GM19372 (cell line): ENCODE data around the gene RFNG.

Experiments used
- ATAC-seq: cut with Tn5 transposase; IDR thresholded peaks from one replicate; pipeline ENCODE4 v1.9.1; 2021; ENCODE audit warnings: mild to moderate bottlenecking, low read depth, moderate library complexity; ENCODE audit not compliant: unreplicated experiment

Gene RFNG

DNA sequence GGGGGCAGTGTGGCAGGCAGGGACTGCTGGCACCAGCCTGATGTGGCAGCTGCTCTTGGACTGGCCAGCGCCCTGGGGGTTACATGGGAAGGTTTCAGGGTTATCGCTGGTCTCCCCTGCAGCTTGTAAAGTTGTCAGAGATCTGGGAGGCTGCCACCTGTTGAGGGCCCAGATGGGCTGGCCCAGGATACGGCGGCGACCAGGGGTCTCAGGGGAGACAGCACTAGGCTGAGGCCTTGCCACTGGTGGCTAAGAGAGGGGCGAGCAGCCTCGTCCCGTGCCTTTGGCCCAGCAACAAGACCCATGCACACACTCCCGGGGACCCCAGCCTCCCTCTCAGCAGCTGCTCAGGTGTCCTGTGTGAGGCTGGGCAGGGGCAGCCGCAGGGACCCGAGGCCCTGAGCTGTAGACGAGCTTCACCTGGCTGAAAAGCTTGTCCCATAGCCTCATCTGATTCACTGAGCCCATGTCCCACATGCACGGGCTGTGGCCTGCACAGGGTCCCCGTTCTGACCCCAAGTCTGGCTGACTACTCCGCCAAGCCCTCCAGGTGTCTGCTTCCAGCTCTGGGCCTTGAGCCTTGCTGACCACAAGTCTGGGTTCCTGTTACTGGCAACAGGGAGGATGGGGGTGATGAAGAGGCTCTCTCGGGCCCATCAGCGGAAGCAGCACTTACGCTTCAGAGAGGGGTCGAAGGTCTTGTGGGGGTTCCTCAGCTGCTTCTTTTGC, 7.8 kb upstream of the RFNG start:
- ATAC-seq: no peak

GRCh38 chr17:82058855-82059249, 7.2 kb upstream of the RFNG start:
- no peak for ATAC-seq

DNA sequence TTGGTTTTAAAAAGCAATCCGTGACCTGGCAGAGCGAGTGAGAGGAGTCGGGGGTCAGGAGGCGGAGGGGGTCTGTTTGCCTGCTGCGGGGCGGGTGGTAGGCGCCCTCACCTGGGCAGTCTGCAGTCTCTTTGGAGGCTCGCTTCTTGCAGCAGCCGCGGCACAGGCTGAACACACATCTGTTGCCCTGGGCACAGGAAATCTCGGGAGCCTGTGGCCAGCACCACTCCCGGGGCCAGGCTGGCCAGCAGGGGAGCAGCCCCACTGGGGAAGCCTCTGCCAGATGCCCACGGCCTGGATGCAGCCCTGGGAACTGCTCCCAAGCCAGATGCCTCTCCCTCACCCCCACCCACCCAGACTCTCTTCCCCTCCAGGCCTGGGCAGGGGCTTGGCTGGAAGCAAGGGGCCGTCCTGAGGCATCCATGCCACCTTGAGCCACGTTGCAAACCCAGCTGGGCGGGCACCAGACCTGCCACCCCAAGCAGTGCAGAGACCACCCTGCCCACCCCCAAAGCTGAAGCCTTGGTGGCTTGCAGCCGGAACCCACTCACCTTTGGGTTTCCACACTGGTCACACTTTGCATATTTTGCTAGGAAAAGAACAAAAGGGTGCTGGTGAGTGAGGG, 6.7 kb upstream of the RFNG start:
- no peak for ATAC-seq

- ATAC-seq: no peak
Measured at GRCh38 chr17:82056729-82057621, 5.4 kb upstream of the RFNG start.

- no peak for ATAC-seq
Measured at GRCh38 chr17:82055965-82056728, 4.5 kb upstream of the RFNG start.

DNA sequence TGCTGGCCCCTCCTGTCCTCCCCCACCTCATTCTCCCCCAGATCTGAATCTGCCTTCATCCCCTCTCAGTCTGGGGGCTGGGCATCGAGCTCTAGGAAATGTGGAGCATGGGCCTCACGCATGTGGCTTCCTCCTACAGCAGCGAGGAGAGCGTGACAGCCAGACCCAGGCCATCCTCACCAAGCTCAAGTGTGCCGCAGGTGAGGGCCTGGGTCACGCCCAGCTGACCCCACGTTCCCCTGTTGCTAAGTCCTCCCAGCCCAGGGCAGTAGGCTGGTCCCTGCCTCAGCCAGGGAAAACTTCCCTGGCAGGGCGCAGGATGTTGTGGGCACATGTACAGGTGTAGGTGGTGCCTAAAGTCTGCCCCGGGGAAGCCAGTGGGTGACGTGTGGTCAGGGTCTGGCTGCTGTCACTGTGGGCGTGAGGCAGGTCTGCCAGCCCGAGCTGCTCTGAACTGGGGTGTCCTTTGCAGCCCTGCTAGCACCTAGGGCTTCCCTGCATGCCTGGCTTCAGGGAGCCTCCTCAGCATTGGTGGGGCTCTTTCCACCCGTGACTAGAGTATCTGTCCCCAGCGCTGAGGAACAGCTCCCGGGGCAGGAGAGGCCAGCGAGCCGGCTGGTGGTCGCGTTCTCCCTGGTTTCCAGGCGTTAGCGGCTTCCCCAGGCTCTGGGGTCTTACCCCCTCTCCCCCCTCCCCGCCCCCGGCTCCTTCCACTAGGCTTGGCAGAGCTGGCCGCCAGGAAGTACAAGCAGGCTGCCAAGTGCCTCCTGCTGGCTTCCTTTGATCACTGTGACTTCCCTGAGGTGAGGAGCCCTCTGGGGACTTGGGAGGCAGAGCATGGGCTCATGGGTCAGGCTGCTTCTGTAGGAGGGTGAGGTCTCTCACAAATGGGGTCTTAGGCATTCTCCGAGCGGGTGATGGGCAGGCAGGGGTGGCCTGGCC, 3.7 kb upstream of the RFNG start:
- no peak for ATAC-seq

DNA sequence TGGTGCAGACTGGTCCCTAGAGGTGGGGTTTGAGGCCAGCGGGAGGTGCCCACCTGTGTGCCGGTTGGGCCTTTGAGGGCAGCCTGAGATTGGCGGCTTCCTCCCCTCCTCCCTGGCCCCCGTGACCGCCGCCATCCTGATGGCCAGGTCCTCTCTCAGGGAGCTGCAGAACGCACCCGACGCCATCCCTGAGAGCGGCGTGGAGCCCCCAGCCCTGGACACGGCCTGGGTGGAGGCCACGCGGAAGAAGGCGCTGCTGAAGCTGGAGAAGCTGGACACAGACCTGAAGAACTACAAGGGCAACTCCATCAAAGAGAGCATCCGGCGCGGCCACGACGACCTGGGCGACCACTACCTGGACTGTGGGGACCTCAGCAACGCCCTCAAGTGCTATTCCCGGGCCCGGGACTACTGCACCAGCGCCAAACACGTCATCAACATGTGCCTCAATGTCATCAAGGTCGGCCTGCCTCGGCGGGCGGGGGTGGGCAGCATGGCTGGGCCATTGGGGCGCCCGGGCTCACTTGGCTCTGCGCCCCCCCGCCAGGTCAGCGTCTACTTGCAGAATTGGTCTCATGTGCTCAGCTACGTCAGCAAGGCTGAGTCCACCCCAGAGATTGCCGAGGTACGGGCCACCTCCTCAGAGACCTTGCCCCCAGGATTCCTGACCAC, 2.9 kb upstream of the RFNG start:
- ATAC-seq: no peak

DNA sequence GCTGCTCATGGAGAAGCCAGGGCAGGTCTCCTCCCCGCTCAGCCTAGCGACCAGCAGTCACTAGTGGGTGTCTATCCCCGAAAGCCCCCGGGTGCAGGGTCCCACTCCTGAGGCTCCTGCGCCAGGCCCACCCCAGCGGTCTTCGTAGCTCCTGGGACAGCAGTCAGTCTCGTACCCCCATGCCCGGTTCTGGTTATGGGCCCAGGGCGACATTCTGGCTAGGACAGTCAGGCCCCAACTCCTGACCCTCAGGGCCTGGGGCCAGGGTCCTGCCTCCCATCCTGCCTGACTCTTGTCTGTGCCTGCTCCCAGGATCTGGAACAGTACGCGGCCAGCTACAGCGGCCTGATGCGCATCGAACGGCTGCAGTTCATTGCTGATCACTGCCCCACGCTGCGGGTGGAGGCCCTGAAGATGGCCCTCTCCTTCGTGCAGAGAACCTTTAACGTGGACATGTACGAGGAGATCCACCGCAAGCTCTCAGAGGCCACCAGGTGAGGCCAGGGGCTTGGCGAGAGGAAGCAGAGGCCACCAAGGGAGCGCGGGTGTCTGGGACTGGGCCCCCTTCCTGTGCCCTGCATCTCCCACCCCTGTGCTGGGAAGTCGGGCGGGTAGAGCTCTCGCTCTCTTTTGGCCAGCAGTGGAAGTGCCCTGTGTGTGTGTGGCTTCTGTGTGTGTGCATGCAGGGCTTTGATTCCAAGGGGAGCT, 2.1 kb upstream of the RFNG start:
- no peak for ATAC-seq

DNA sequence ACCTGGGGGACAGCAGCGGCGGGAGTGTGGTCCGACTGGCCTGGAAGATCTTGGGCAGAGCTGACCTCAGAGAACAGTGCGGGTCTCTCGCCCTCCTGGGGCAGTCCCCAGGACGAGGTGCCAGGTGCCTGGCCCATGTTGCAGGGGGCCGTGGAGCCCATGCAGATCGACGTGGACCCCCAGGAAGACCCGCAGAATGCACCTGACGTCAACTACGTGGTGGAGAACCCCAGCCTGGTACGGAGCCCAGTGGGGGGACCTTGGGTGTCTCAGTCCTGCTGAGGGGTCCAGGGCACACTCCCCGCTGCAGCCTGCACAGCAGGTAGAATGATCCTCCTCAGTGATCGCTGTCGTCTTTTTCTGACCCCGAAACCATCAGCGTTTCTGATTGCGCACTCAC, 1.5 kb upstream of the RFNG start:
- no peak for ATAC-seq

DNA sequence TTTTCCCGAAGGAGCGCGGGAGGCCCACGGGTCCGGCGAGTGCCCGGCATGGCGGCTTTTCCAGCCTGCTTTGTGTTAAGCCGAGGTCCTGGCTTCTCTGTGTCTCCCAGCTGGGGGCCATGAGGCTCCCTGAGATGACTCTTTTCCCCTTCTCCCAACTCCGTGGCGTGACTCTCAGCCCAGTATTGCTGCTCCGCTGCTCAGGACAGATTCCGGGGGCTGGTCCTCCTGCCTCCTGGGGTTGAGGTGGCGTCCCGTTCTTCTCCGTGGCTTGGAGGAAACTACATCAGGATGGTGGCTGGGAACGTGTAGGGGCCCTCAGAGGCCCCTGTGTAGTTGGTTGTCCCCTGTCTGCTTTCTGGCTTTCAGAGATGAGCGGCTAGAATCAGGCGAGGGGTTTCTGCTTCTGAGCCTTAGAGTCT, 1.0 kb upstream of the RFNG start:
- ATAC-seq: no peak

DNA sequence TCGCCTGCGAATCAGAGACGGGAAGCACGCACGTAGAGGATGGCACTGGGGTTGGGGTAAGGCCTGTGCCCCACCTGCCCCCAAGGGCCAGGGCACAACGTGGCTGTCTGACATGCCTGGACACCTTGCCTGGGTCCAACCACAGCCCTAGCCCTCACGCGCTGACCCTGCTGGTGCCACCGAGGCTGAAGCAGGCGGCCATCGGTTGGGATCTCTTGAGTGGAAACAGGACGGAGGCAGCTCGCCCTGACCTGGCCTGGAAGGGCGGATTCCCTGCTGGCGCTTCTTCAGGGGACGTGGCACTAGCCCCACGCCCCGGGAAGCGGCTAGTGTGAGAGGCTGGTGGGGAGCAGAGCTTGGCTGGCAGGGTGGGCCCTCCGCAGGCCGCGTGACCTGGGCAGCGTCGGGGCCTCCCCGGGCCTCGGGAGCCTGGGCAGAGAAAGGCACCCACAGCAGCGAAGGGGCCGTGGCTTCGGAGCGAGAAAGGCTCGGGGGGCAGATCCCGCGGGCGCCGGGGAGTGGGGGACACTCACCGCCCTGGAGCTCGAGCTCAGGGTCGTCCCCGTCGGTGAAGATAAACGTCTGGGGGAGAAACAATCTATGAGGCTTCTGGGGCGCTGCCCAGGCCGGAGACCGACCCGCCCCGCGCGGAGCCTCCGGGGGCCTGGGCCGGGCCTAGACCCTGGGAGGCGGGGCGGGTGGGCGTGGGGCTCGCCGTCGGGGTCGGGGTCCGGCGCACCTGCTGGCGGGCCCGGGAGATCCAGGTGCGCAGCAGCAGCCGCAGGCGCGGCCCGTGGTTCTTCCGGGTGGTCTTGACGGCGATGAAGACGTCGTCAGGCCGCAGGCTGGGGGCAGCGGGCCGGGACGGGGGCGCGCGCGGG, 610 bp downstream of the RFNG start:
- peak; percentile 22 for ATAC-seq

GRCh38 chr17:82050152-82050760, 1.4 kb downstream of the RFNG start:
- ATAC-seq: no peak

DNA sequence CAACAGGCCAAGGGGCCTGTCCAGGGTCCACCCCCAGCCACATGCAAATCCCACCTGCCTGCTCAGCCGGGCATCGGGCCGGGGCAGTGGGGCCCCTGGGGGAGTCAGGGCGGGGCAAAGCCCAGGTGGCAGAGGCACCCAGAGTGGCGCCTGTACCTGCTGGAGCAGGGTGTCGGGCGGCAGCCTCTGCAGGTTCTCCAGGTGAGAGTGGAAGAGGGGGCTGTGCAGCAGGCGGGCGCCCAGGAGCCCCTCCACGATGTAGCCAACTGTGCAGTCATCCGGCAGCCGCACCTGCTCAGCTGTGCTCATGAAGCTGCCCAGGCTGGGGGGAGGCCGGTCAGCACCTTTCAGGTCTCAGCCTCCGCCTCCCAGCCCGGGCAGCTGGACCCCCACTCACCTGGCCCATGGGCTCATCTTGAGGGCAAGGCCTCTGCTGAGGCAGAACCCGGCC, 2.1 kb downstream of the RFNG start:
- ATAC-seq: no peak

- no peak for ATAC-seq
Measured at GRCh38 chr17:82049106-82049505, 2.5 kb downstream of the RFNG start.

DNA sequence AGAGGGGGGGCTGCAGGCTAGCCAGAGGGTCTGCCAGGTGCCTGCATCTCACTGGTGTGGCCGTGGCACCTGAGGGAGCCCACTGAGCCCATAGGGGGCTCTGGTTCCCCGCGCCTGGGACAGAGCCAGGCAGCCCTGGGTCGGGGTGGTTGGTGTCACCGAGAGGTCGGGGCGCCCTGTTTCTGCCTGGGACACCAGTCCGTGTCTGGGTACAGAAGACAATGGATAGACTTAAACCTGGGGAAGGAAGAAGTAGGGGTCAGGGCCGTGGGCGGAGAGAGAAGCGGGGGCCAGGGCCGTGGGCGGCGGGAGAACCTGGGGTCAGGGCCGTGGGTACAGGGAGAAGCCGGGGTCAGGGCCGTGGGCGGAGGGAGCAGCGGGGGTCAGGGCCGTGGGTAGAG, 3.0 kb downstream of the RFNG start:
- no peak for ATAC-seq

- no peak for ATAC-seq
Measured at GRCh38 chr17:82047914-82048570, 3.6 kb downstream of the RFNG start.
